OCI-M2 (cell line): Measurements from ENCODE around the gene LEMD3.
"Not testable (repeated sequence)": the region's sequence is repeated elsewhere in the genome, so short reads cannot be mapped to it uniquely, and the experiment has no call there.

ENCODE experiments used
- DNase-seq: peaks from one replicate; lab custom pipeline; 2025; ENCODE audit not compliant: unreplicated experiment; lab: John Stamatoyannopoulos, UW

The LEMD3 gene

GRCh38 chr12:65277994-65278575 lies 108.7 kb downstream of the LEMD3 start:
- DNase-seq, result no peak

DNA sequence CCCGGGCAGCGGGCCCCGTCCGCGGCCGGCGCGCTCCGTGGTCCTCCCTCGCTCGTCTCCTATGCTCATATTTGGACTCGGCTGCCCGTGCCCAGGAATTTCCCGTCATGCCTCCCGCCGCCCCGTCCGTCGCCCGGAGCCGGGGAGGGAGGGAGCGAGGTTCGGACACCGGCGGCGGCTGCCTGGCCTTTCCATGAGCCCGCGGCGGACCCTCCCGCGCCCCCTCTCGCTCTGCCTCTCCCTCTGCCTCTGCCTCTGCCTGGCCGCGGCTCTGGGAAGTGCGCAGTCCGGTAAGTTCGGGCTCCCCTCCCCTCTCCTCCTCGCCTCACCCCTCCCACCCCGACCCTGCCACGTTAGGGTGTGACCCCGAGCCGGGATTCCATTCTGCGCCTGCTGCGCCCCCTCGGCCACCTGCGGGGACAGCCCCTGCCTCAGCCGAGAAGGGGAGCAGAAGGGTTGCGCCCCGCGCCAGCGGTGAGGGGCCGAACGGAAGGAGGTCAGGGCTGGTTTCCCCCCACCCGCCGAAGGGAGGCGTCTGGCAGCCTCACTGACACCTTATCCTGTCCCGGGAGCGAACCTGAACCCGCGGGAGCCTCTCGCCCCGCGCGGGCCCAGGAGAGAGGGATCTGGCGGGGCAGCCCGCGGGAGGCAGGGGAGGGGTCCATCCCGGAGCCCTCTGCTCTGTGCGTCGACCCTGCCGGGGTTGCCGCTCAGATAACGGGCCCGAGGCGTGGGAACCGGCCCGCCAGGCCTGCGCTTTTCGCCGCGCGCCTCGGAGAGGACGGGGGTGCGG lies 109.4 kb downstream of the LEMD3 start, which contains the start of gene MSRB3:
TSS of gene MSRB3 (plus strand) at position 108 of the 793 bp plus-strand sequence. CDS start 29,897 bp downstream, outside the sequence.
- DNase-seq, result no peak

DNA sequence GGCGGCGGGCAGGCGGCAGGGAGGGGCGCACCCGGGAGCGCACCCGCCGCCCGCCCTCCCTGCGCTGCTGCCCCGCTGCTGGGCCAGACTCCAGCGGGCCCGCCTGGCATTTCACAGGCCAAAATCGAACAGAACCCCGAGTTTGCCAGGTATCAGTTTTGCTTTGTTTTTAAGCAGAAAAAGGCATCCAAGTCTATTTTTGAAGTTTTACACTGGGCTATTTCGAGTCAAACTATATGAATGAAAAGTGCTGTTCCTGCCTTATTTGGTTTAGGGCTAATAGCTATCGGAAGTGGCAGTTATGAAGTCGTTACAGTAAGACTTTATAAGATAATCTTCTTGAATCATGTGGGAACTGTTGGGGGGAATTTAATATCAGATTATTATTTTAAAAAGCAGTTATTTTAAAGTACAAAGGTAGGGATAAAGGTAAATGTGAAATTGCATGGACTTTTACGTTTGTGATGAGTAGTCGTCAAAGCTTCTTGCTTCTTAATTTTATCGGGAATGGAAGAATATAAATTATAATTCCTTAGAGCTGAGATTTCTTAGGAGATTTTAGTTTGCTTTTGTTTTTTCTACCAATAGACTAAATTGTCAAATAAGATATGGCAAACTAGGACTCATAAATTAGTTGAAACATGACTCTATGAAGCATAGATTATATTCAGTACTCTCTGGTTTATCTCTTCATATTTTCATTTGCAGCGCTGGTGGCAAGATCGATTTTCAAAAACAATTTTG lies 110.2 kb downstream of the LEMD3 start:
- no peak for DNase-seq

DNA sequence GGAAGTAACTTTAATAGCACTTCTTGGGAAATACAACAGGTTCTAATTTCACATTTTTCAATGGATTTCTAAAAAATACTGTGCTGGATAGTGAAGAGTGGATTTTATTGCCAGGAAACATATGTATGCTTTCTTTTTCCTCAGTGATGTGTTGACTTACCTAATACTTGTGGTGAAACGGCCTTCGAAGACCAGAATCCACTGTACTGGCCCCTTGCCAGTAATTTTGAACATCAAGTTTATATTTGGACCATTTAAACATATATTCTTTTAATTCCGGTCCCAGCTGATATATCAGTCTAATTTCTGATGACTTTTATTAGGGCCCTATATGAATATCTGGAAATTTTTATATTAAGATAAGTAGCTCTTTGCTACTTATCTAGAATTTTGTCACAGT lies 110.9 kb downstream of the LEMD3 start:
- no peak for DNase-seq

DNA sequence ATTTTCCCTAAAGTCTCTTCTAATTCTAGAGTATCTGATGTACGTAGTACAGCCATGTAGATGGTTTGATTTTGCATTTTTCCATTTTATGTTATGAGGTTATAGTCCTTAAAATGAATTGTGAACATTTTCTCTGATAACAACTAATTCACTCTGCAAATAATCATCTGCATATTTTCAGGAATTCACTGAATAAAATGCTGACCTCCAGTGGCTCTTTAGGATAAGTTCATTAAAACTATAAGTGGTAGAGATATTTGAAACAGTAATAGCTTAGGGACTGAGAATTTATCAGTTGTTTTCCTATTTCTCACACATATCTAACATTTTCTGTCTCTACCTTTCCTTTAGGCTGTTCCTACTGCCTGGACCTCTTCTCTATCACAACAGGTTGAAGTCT lies 113.5 kb downstream of the LEMD3 start:
- no peak for DNase-seq

GRCh38 chr12:65285532-65285931 lies 116.1 kb downstream of the LEMD3 start:
- not testable (repeated sequence) for DNase-seq

GRCh38 chr12:65287426-65287825 lies 118.0 kb downstream of the LEMD3 start:
- DNase-seq, result no peak

DNA sequence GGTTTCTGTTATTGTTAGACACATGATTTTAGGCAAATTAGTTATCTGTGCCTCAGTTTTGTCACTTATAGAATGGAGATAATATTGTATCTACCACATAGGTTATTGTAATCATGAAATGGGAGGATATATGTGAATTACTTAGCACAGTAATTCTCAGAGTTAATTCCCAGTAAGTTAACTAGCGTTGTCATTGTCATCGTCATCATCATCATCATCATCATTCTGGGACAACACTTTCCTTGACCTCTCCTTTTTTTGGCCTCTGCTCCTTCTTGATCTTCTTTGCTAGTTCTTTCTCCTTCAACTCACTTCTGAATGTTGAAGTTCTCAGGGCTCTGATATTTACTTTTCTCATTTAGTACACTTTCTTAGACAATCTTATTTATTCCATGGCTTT lies 122.9 kb downstream of the LEMD3 start:
- DNase-seq, result no peak

DNA sequence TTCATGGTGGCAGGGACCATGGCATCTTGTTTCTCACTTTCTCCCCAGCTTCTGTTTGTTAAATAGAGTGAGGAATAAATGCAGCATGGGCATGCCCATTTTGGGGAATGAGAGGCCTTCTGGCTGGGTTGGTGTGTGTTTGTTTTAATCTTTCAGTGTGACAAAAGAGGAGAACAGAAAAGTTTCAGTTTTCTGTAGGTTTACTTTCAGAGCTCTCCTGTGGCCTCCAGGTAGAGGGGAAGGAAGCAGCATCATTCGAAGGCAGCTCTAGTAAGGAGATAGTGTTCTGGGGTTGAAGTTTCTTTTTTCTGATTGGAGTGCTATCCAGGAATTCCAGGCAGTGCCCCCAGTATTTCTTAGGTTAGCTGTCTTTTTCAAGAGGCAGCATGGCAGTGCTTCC lies 124.4 kb downstream of the LEMD3 start:
- DNase-seq, result no peak

GRCh38 chr12:65294641-65295262 lies 125.4 kb downstream of the LEMD3 start:
- no peak for DNase-seq

GRCh38 chr12:65296508-65297265 lies 127.3 kb downstream of the LEMD3 start:
- no peak for DNase-seq
